Right renal pelvis (tissue), 4 donors: ENCODE data around the gene AR. TPM values are rescaled to one million over a fixed set of nuclear protein-coding genes. Genes with fewer than 3 reads are reported as not detected.
"Not testable (repeated sequence)": the region's sequence is repeated elsewhere in the genome, so short reads cannot be mapped to it uniquely, and the experiment has no call there.

Experiments
- DNase-seq, 4 donors: peaks; one replicate each; pipeline ENCODE4 v3.0.0-alpha.2; 2013; ENCODE audit warnings: low read depth in 4 of 4, low spot score in 3 of 4, missing footprints in 1 of 4
- polyA plus RNA-seq, 4 donors: library from polyadenylated mRNA; unstranded; fragments of 120-200 nt; gene quantifications; one replicate each; pipeline ENCODE4 v1.2.1, GENCODE V29; 2013; ENCODE audit not compliant: insufficient read length in 4 of 4

AR gene
- polyA plus RNA-seq, 4 donors, result 2.8 to 4.2 (median 3.7) TPM

GRCh38 chrX:67622053-67622585 is 78.3 kb downstream of the AR start:
- DNase-seq, result no peak

GRCh38 chrX:67624325-67624724 is 80.5 kb downstream of the AR start:
- no peak for DNase-seq

- no peak for DNase-seq
Observed at GRCh38 chrX:67635424-67635823, 91.6 kb downstream of the AR start.

- no peak for DNase-seq
Observed at GRCh38 chrX:67636532-67636931, 92.7 kb downstream of the AR start.

DNA sequence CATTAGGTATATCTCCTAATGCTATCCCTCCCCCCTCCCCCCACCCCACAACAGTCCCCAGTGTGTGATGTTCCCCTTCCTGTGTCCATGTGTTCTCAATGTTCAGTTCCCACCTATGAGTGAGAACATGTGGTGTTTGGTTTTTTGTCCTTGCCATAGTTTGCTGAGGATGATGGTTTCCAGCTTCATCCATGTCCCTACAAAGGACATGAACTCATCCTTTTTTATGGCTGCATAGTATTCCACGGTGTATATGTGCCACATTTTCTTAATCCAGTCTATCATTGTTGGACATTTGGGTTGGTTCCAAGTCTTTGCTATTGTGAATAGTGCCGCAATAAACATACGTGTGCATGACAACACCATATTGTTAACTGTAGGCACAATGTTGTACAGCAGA is 93.5 kb downstream of the AR start:
- not testable (repeated sequence) for DNase-seq

GRCh38 chrX:67648361-67648760 is 104.5 kb downstream of the AR start:
- DNase-seq, result no peak

GRCh38 chrX:67651437-67652142 is 107.8 kb downstream of the AR start:
- no peak for DNase-seq

- DNase-seq, result no peak
Observed at GRCh38 chrX:67652543-67652942, 108.7 kb downstream of the AR start.

DNA sequence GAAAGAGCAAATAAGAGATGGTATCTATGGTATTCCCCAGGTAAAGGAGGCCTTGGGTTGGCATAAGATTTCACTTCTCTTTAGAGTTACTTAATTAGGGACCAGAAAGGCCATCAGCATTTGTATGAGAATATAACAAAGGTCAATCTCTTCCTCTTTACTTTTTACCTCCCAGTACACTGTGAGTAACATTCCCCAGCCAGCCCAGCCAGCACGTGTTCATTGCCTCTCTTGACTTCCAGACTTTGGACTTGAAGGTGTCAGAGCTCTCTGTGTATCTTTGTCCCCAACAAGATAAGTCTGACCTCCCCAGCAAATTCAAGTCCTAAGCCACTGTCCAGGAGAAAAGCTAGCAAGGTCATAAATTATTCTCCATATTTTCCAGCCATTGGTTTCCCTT is 110.5 kb downstream of the AR start:
- DNase-seq, result no peak

DNA sequence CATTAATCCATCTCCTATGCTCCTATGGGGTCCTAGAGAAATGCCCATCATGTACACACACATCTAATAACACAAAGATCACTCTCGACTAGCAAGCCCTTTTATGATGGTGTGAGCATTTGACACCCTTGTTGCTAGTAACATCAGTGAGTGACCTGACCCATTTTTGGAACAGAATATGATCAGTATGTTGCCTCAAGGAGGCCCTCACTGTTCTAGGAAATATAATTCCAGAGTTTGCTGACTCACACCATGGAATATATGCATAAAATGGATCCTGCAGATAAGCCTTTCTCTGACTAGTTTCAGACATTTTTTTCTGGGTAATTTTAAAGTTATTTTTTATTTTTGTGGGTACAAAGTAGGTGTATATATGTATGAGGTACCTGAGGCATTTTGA is 121.8 kb downstream of the AR start:
- DNase-seq, result no peak

GRCh38 chrX:67670717-67671116 is 126.9 kb downstream of the AR start:
- DNase-seq, result not testable (repeated sequence)

DNA sequence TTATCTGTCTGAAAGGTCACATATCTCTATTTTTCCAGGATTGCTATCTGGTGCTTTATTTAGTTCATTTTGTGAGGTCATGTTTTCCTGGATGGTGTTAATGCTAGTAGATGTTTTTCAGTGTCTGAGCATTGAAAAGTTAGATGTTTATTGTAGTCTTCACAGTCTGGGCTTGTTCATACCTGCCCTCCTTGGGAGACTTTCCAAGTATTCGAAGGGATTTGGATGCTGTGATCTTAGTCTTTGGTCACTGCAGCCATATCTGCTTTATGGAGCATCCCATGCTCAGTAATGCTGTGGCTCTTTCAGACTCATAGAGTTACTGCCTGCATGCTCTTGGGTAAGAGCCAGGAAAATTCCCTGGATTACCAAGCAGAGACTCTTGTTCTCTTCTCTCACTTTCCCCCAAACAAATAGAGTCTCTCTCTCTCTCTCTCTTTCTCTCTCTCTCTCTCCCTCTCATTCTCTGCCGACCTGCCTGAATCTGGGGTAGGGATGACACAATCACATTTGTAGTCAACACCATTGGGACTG is 130.0 kb downstream of the AR start:
- no peak for DNase-seq

DNA sequence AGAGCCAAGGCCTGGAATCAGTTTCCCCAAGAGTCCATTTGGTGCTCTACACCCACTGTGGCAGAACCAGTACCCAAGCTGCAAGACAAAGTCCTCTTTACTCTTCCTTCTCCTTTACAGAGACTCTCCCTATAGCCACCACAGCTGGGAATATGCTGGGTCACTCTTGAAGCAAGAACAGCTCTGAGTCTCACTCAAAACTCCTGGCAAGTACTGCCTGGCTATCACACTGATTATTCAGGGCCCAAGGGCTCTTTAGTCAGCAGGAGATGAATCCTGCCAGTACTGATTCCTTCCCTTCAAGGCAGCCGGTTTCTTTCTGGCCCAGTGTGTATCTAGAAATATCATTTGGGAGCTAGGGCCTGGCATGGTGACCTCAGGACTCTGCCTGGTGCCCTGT is 130.9 kb downstream of the AR start:
- no peak for DNase-seq

DNA sequence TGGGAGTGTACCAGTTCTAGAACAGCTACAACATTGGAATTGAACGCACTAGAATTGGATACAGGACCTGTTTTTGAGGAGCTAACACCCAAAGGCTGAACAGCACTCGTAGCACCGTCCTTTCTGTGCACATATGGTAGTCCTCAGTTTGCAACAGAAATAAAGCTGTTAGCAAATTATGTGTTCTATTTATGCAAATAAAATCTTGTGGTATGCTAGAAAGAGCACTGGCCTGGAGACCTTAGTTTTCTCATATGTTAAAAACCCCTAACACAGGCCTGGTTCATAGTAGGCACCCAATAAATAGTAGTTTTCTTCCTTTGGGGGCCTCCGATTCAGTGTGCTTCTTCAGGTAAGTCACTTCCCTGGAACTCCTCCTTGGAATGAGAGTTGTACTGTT is 140.3 kb downstream of the AR start:
- no peak for DNase-seq

DNA sequence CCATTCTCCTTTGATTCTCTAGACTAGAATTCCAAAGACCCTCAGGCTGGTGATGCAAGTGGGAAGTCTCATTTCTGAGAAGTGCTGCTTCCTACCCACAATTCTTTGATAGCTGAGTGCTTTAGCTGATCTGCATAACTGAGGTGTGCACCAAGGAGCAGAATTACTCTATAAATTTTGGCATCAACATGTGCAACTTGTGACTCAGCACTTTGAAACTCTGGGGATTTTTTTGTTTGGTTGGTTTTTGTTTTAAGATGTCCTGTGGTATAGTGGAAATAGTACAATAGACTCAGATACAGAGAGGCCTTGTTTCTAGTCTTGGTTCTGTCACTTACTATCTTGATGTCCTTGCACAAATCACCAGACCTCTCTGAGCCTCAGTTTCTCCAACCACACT is 148.4 kb downstream of the AR start:
- no peak for DNase-seq

DNA sequence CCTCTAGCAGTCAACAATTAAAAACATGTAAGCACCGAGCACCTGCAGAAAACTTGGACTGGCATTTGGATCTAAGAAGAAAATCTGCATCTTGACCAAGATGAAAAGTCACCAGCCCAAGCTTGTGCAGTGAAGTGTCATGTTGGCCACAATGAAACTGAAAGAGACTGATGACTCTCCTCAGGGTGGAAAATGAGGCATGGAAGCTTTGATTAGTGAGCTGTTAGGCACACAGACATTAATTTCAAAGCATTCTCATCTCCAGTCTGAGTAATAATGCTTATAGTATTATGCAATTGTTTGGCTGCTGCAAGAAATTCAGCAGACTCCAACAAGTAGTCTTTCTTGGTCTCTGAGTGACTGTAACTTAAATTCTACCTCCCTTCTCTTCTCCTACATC is 150.1 kb downstream of the AR start:
- DNase-seq, result no peak

- no peak for DNase-seq
Observed at GRCh38 chrX:67697452-67697851, 153.6 kb downstream of the AR start.

DNA sequence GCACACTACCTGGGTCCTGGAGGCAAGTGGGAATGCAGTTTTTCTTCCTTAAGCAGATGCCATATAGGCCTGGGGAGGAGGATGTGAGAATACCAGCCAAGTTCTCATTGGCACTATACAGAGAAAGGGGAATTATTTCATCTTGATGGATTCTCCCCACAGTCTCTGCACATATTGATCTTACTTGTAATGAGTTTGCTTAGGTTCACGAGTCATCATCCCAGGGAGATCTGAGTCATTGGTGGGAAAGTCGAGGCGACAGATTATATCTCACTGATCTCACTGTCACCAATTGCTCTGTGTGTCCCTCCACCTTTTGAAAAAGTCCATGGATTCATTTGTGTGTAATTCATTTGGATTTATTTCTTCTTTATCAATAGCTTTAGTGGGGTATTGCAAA is 156.8 kb downstream of the AR start:
- DNase-seq, result no peak

DNA sequence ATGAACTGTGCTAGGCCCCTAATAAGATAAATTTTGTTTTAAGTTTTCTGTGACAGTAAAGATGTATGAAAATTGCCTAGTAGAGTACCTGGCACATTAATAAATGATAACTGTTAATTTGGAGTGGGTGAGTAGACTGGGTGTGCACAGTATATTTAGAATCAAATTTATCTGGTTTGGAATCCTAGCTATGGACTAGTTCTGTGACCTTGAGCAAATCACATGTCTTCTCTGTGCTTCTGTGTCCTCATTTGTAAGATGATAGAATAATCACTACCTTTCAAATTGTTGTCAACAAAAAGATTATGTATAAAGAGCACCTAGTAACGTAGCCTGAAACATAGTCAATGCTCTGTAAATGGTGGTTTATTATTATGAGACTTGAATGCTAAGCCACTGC is 170.2 kb downstream of the AR start:
- no peak for DNase-seq

- DNase-seq, result no peak
Observed at GRCh38 chrX:67717571-67717970, 173.8 kb downstream of the AR start.

DNA sequence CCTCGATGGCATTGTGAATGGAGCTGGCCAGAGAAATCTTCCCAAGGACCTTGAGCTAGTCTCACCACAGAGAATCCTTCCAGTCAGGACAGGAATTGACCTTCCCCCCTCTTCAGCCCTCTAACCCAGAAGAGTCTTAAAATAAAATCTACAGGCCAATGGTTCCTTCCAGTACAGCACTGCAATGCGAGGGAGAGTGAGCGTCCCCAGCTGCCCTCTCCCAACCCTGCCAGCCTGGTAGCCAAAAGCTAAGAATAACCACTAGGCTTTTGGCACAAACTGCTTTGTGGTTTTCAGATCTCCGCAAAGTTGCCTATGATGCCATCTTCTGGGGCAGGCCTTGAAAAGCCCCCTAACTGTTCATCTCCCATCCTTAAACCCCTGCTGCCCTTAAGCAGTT is 175.1 kb downstream of the AR start:
- no peak for DNase-seq

- no peak for DNase-seq
Observed at GRCh38 chrX:67720344-67720743, 176.5 kb downstream of the AR start.

GRCh38 chrX:67721321-67721720 is 177.5 kb downstream of the AR start:
- no peak for DNase-seq
